KMS-11 (cell line): ENCODE data around the gene PRSS23.

ENCODE experiments used
- H2AFZ ChIP-seq: fragments of 200-600 bp; sonication (generic); 2 replicates; pipeline ENCODE4 v1.6.1; 2016; ENCODE audit warnings: antibody characterized with exemption, mixed run types, low read depth
- H3K27ac ChIP-seq: fragments of 200-600 bp; sonication (generic); 2 replicates; pipeline ENCODE4 v1.6.1; 2016; ENCODE audit warnings: mild to moderate bottlenecking, mixed run types
- H3K27me3 ChIP-seq: fragments of 200-600 bp; sonication (generic); 2 replicates; pipeline ENCODE4 v1.6.1; 2017; ENCODE audit warnings: mild to moderate bottlenecking, low read depth, mixed run types, moderate library complexity; ENCODE audit not compliant: insufficient read depth
- H3K36me3 ChIP-seq: fragments of 200-600 bp; sonication (generic); 2 replicates; pipeline ENCODE4 v1.6.1; 2017; ENCODE audit warnings: mild to moderate bottlenecking, mixed run types; ENCODE audit not compliant: insufficient read depth
- H3K4me1 ChIP-seq: fragments of 200-600 bp; sonication (generic); 2 replicates; pipeline ENCODE4 v1.6.1; 2016; ENCODE audit warnings: mild to moderate bottlenecking, low read depth, mixed run types; ENCODE audit not compliant: poor library complexity, severe bottlenecking
- H3K4me2 ChIP-seq: fragments of 200-600 bp; sonication (generic); 2 replicates; pipeline ENCODE4 v1.7.0; 2016; ENCODE audit warnings: mild to moderate bottlenecking, mixed run types
- H3K4me3 ChIP-seq: fragments of 200-600 bp; sonication (generic); IDR thresholded peaks from 2 replicates; pipeline ENCODE4 v1.6.1; 2017; ENCODE audit warnings: low read depth, low read length, mixed read lengths; ENCODE audit not compliant: insufficient read depth
- H3K79me2 ChIP-seq: fragments of 200-600 bp; sonication (generic); 2 replicates; pipeline ENCODE4 v1.6.1; 2016; ENCODE audit warnings: low read depth, mixed run types; ENCODE audit not compliant: insufficient read depth
- H3K9ac ChIP-seq: fragments of 200-600 bp; sonication (generic); 2 replicates; pipeline ENCODE4 v1.6.1; 2016; ENCODE audit warnings: mild to moderate bottlenecking, mixed run types
- H4K20me1 ChIP-seq: fragments of 200-600 bp; sonication (generic); 2 replicates; pipeline ENCODE4 v1.6.1; 2016; ENCODE audit warnings: mild to moderate bottlenecking, mixed run types; ENCODE audit not compliant: insufficient read depth
- CTCF ChIP-seq: fragments of 200-600 bp; sonication (generic); conservative IDR thresholded peaks from 2 replicates; pipeline ENCODE4 v1.6.1; 2017; ENCODE audit warnings: low read depth, mild to moderate bottlenecking, antibody characterized with exemption, low read length, moderate library complexity, mixed read lengths

Gene PRSS23

GRCh38 chr11:86772999-86773398, 27.3 kb upstream of the PRSS23 start:
- Histone ChIP-seq H3K4me1 (no peaks in the 10 kb centered on the region), H3K27me3 (no peaks in the 10 kb centered on the region), H3K27ac (no peak overlapping the region), H2AFZ (no peak overlapping the region), H3K36me3 (no peaks in the 10 kb centered on the region), H3K9ac (no peak overlapping the region), H3K4me2 (no peak overlapping the region), H3K79me2 (no peaks in the 10 kb centered on the region), H3K4me3 (no peak overlapping the region), H4K20me1 (no peaks in the 10 kb centered on the region)
- no peak for TF ChIP-seq CTCF

GRCh38 chr11:86773513-86774252, 26.7 kb upstream of the PRSS23 start:
- H3K4me1 ChIP-seq, result no peaks in the 10 kb centered on the region
- no peaks in the 10 kb centered on the region for H3K36me3 ChIP-seq
- H3K27ac ChIP-seq, result no peak overlapping the region
- no peak for TF ChIP-seq CTCF
- no peak overlapping the region for H3K9ac ChIP-seq
- no peaks in the 10 kb centered on the region for H3K27me3 ChIP-seq
- H2AFZ ChIP-seq, result no peak overlapping the region
- H3K4me2 ChIP-seq, result no peak overlapping the region
- H4K20me1 ChIP-seq, result no peaks in the 10 kb centered on the region
- no peaks in the 10 kb centered on the region for H3K79me2 ChIP-seq
- no peak overlapping the region for H3K4me3 ChIP-seq

GRCh38 chr11:86774417-86774816, 25.9 kb upstream of the PRSS23 start:
- Histone ChIP-seq H3K9ac (no peak overlapping the region), H4K20me1 (no peaks in the 10 kb centered on the region), H3K27me3 (no peaks in the 10 kb centered on the region), H3K79me2 (no peaks in the 10 kb centered on the region), H3K27ac (no peak overlapping the region), H3K4me2 (no peak overlapping the region), H3K4me3 (no peak overlapping the region), H2AFZ (no peak overlapping the region), H3K4me1 (no peaks in the 10 kb centered on the region), H3K36me3 (no peaks in the 10 kb centered on the region)
- no peak for TF ChIP-seq CTCF

GRCh38 chr11:86775361-86775760, 25.0 kb upstream of the PRSS23 start:
- TF ChIP-seq CTCF, result no peak
- Histone ChIP-seq H3K4me2 (no peak overlapping the region), H3K27ac (no peak overlapping the region)

More at GRCh38 chr11:86775361-86775760, 25.0 kb upstream of the PRSS23 start:
- Histone ChIP-seq H3K4me3 (no peak overlapping the region), H3K4me1 (no peaks in the 10 kb centered on the region), H3K27me3 (no peaks in the 10 kb centered on the region), H4K20me1 (no peaks in the 10 kb centered on the region), H3K36me3 (no peaks in the 10 kb centered on the region), H2AFZ (no peak overlapping the region), H3K9ac (no peak overlapping the region), H3K79me2 (no peaks in the 10 kb centered on the region)
